Measurements from ENCODE around the gene SIGLEC15.

- TF ChIP-seq CTCF (IDR thresholded peaks at IDR 0.05; ENCODE audit: low read depth, low read length) = no peak
- no peak for TF ChIP-seq POLR2A (IDR thresholded peaks at IDR 0.05; ENCODE audit: extremely low read depth, insufficient read length)
- TF ChIP-seq MYC (IDR thresholded peaks at IDR 0.05; ENCODE audit: low read depth, low read length) = no peak
- TF ChIP-seq MAX (IDR thresholded peaks at IDR 0.05; ENCODE audit: low read depth, low read length) = no peak
Measured at GRCh38 chr18:45788861-45789260, 36.6 kb upstream of the SIGLEC15 start.

Measured in NB4 (cell line).